SK-N-SH (cell line): Measurements from ENCODE around the gene KLHDC3. TPM values are rescaled to one million over a fixed set of nuclear protein-coding genes. Genes with fewer than 3 reads are reported as not detected.

Experiments used
- CTCF ChIA-PET: fragments of 300-600, 350-600 bp; formaldehyde crosslinking; extraction: SDS; loops from one replicate; lab custom pipeline; 2021; lab: Yijun Ruan, JAX
- POLR2A ChIA-PET: fragments of 350-600 bp; sonication (Branson Sonifier 250); formaldehyde crosslinking; extraction: SDS; loops from one replicate; lab custom pipeline; 2020; ENCODE audit warnings: antibody characterized with exemption, inconsistent platforms; lab: Yijun Ruan, JAX
- DNase-seq: peaks from one replicate; pipeline ENCODE4 v3.0.0; 2012
- H2AFZ ChIP-seq: fragments of 200-600 bp; sonication (generic); 2 replicates; pipeline ENCODE4 v1.8.1; 2016; ENCODE audit warnings: antibody characterized with exemption, mild to moderate bottlenecking, low read depth
- H3F3A ChIP-seq: fragments of 200-600 bp; sonication (generic); replicated peaks from 2 replicates; pipeline ENCODE3; 2016; ENCODE audit warnings: antibody characterized with exemption, mild to moderate bottlenecking; ENCODE audit not compliant: insufficient read depth
- H3K27ac ChIP-seq, 2 experiments: fragments of 200-500 bp in 1 of 2; fragments of 200-600 bp in 1 of 2; sonication (Bioruptor generic) in 1 of 2; sonication (generic), shearing (Covaris generic) in 1 of 2; 2 replicates each; pipeline versions ENCODE4 v1.5.1 to v1.6.1; 2014 to 2016; ENCODE audit warnings: low read depth in 2 of 2, inconsistent platforms in 1 of 2, low read length in 1 of 2, mild to moderate bottlenecking in 1 of 2, mixed read lengths in 1 of 2
- H3K27me3 ChIP-seq: fragments of 200-600 bp; sonication (generic), shearing (Covaris generic); 2 replicates; pipeline ENCODE4 v1.6.1; 2016; ENCODE audit warnings: mixed run types; ENCODE audit not compliant: insufficient read depth
- H3K36me3 ChIP-seq, 2 experiments: fragments of 200-500 bp in 1 of 2; fragments of 200-600 bp in 1 of 2; sonication (Bioruptor generic) in 1 of 2; sonication (generic) in 1 of 2; replicated peaks in 1 of 2; 2 replicates each; pipeline versions ENCODE3 to v1.5.1; 2014 to 2016; ENCODE audit warnings: low read length in 1 of 2, mild to moderate bottlenecking in 1 of 2; ENCODE audit not compliant: insufficient read depth in 2 of 2, control insufficient read depth in 1 of 2
- H3K4me1 ChIP-seq, 2 experiments: fragments of 200-500 bp in 1 of 2; fragments of 200-600 bp in 1 of 2; sonication (Bioruptor generic) in 1 of 2; sonication (generic), shearing (Covaris generic) in 1 of 2; 2 replicates each; pipeline versions ENCODE4 v1.5.1 to v1.6.1; 2014 to 2016; ENCODE audit warnings: low read depth in 1 of 2, low read length in 1 of 2, mixed run types in 1 of 2; ENCODE audit not compliant: insufficient read depth in 2 of 2, control insufficient read depth in 1 of 2
- H3K4me2 ChIP-seq: fragments of 200-600 bp; sonication (generic), shearing (Covaris generic); 2 replicates; pipeline ENCODE4 v1.6.1; 2017; ENCODE audit warnings: mixed run types
- H3K4me3 ChIP-seq, 2 experiments: fragments of 200-500 bp in 1 of 2; fragments of 200-600 bp in 1 of 2; sonication (Bioruptor generic) in 1 of 2; sonication (generic), shearing (Covaris generic) in 1 of 2; 2 replicates each; pipeline versions ENCODE4 v1.5.1 to v1.8.1; 2014 to 2016; ENCODE audit warnings: low read depth in 2 of 2, inconsistent platforms in 1 of 2, low read length in 1 of 2, mild to moderate bottlenecking in 1 of 2, mixed read lengths in 1 of 2, moderate library complexity in 1 of 2
- H3K79me2 ChIP-seq: fragments of 200-600 bp; sonication (generic); 2 replicates; pipeline ENCODE4 v1.8.1; 2017; ENCODE audit warnings: mild to moderate bottlenecking; ENCODE audit not compliant: insufficient read depth
- H3K9ac ChIP-seq: fragments of 200-600 bp; sonication (generic); 2 replicates; pipeline ENCODE4 v1.6.1; 2017; ENCODE audit warnings: mixed run types
- H3K9me2 ChIP-seq: fragments of 200-600 bp; sonication (generic); 2 replicates; pipeline ENCODE4 v1.6.1; 2017; ENCODE audit warnings: mixed run types
- H3K9me3 ChIP-seq: fragments of 200-600 bp; sonication (generic); 2 replicates; pipeline ENCODE4 v1.6.1; 2017; ENCODE audit warnings: mixed run types, mild to moderate bottlenecking, moderate library complexity
- H4K20me1 ChIP-seq: fragments of 200-600 bp; sonication (generic); 2 replicates; pipeline ENCODE4 v1.6.1; 2017; ENCODE audit warnings: mild to moderate bottlenecking, mixed run types; ENCODE audit not compliant: insufficient read depth
- CHD2 ChIP-seq: fragments of 150-350 bp; IDR thresholded peaks from 2 replicates; pipeline ENCODE4 v1.6.1; 2018; ENCODE audit warnings: low read length; ENCODE audit not compliant: partially characterized antibody
- FOXM1 ChIP-seq: IDR thresholded peaks from 2 replicates; pipeline ENCODE4 v1.4.0; 2012; ENCODE audit warnings: low read depth, mild to moderate bottlenecking
- GABPA ChIP-seq: IDR thresholded peaks from 2 replicates; pipeline ENCODE4 v1.4.0; 2012; ENCODE audit warnings: low read depth, mild to moderate bottlenecking
- GATA2 ChIP-seq: sonication (generic); formaldehyde crosslinking; IDR thresholded peaks from 2 replicates; pipeline ENCODE4 v1.5.0; 2020; ENCODE audit warnings: mild to moderate bottlenecking, missing genetic modification reagents
- JUND ChIP-seq: IDR thresholded peaks from 2 replicates; pipeline ENCODE4 v1.4.0; 2012
- MAX ChIP-seq: IDR thresholded peaks from 2 replicates; pipeline ENCODE4 v1.4.0; 2012; ENCODE audit warnings: low read depth
- MEF2A ChIP-seq: IDR thresholded peaks from 2 replicates; pipeline ENCODE4 v1.4.0; 2012; ENCODE audit warnings: low read depth, borderline replicate concordance
- NRF1 ChIP-seq: IDR thresholded peaks from 2 replicates; pipeline ENCODE4 v1.6.1; 2012; ENCODE audit warnings: low read depth, mild to moderate bottlenecking, low read length
- PBX3 ChIP-seq: IDR thresholded peaks from 2 replicates; pipeline ENCODE4; 2012
- RCOR1 ChIP-seq: fragments of 150-350 bp; IDR thresholded peaks from 2 replicates; pipeline ENCODE4 v1.6.1; 2017; ENCODE audit warnings: antibody characterized with exemption, low read length
- SIN3A ChIP-seq: IDR thresholded peaks from 2 replicates; pipeline ENCODE4 v1.6.1; 2012; ENCODE audit warnings: low read depth, mild to moderate bottlenecking, low read length, moderate library complexity, borderline replicate concordance
- SMC3 ChIP-seq: IDR thresholded peaks from 2 replicates; pipeline ENCODE4 v1.6.1; 2012; ENCODE audit warnings: low read depth, low read length, improper control_type of control experiment
- TCF12 ChIP-seq: IDR thresholded peaks from 2 replicates; pipeline ENCODE4 v1.4.0; 2012
- TEAD4 ChIP-seq: IDR thresholded peaks from 2 replicates; pipeline ENCODE4 v1.4.0; 2012; ENCODE audit warnings: mild to moderate bottlenecking, borderline replicate concordance; ENCODE audit not compliant: insufficient read depth
- YY1 ChIP-seq: IDR thresholded peaks from 2 replicates; pipeline ENCODE4 v1.4.0; 2012; ENCODE audit warnings: low read depth, mild to moderate bottlenecking
- whole genome bisulfite sequencing: methylation state at CpG from one replicate; pipeline ENCODE4 v1.1.6; 2017; ENCODE audit warnings: low lambda C conversion rate; 5-methylcytosine and 5-hydroxymethylcytosine counted together
- polyA plus RNA-seq, 3 experiments: library from polyadenylated mRNA; depleted of rRNA; stranded (reverse); fragments of >200 nt; gene quantifications; 2 replicates each; pipeline ENCODE4 v1.2.3, GENCODE V29; 2012
- TF ChIP-seq, protein P1 (sequence below): fragments of 150-350 bp; IDR thresholded peaks from 2 replicates; pipeline ENCODE4 v1.6.1; 2016; ENCODE audit warnings: mild to moderate bottlenecking, low read depth, low read length
- TF ChIP-seq, protein P2 (sequence below): IDR thresholded peaks from 2 replicates; pipeline ENCODE4 v1.4.0; 2012; ENCODE audit warnings: low read depth, borderline replicate concordance
- TF ChIP-seq, protein P3 (sequence below): IDR thresholded peaks from 2 replicates; pipeline ENCODE4 v1.4.0; 2012; ENCODE audit warnings: low read depth, borderline replicate concordance
- TF ChIP-seq, protein P4 (sequence below): IDR thresholded peaks from 2 replicates; pipeline ENCODE4 v1.6.1; 2012; ENCODE audit warnings: mild to moderate bottlenecking, low read depth, low read length, moderate library complexity

KLHDC3 gene
- polyA plus RNA-seq, 1 of the 3 experiments (the other 2 are of a cell fraction): 74.1 TPM

GRCh38 chr6:43037197-43037596 is 23.1 kb downstream of the KLHDC3 start:
- Histone ChIP-seq H3K79me2 (no peaks in the 10 kb centered on the region), H3K27me3 (no peaks in the 10 kb centered on the region), H3K4me2 (no peak overlapping the region), H2AFZ (no peak overlapping the region), H3K9ac (no peak overlapping the region), H3K27ac (no peak overlapping the region), H3K36me3 (peaks cover 25 to 49% of the 10 kb centered on the region in 2 experiments), H3F3A (peaks cover 19% of the 10 kb centered on the region), H3K9me2 (no peaks in the 10 kb centered on the region), H3K4me3 (no peak overlapping the region), H4K20me1 (no peaks in the 10 kb centered on the region), H3K9me3 (no peaks in the 10 kb centered on the region), H3K4me1 (no peaks in the 10 kb centered on the region)
- TF ChIP-seq SIN3A (no peak), MAX (no peak), JUND (no peak), MEF2A (no peak), TCF12 (no peak), RCOR1 (no peak), TEAD4 (no peak), FOXM1 (no peak), PBX3 (no peak), GATA2 (CRISPR knock-in tag) (no peak), YY1 (no peak), GABPA (no peak), SMC3 (no peak), NRF1 (no peak), CHD2 (no peak)
- TF ChIP-seq, protein P1, sequence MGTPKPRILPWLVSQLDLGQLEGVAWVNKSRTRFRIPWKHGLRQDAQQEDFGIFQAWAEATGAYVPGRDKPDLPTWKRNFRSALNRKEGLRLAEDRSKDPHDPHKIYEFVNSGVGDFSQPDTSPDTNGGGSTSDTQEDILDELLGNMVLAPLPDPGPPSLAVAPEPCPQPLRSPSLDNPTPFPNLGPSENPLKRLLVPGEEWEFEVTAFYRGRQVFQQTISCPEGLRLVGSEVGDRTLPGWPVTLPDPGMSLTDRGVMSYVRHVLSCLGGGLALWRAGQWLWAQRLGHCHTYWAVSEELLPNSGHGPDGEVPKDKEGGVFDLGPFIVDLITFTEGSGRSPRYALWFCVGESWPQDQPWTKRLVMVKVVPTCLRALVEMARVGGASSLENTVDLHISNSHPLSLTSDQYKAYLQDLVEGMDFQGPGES: no peak
- TF ChIP-seq, protein P2, sequence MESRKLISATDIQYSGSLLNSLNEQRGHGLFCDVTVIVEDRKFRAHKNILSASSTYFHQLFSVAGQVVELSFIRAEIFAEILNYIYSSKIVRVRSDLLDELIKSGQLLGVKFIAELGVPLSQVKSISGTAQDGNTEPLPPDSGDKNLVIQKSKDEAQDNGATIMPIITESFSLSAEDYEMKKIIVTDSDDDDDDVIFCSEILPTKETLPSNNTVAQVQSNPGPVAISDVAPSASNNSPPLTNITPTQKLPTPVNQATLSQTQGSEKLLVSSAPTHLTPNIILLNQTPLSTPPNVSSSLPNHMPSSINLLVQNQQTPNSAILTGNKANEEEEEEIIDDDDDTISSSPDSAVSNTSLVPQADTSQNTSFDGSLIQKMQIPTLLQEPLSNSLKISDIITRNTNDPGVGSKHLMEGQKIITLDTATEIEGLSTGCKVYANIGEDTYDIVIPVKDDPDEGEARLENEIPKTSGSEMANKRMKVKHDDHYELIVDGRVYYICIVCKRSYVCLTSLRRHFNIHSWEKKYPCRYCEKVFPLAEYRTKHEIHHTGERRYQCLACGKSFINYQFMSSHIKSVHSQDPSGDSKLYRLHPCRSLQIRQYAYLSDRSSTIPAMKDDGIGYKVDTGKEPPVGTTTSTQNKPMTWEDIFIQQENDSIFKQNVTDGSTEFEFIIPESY: no peak
- TF ChIP-seq, protein P3, sequence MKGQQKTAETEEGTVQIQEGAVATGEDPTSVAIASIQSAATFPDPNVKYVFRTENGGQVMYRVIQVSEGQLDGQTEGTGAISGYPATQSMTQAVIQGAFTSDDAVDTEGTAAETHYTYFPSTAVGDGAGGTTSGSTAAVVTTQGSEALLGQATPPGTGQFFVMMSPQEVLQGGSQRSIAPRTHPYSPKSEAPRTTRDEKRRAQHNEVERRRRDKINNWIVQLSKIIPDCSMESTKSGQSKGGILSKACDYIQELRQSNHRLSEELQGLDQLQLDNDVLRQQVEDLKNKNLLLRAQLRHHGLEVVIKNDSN: no peak
- TF ChIP-seq, protein P4, sequence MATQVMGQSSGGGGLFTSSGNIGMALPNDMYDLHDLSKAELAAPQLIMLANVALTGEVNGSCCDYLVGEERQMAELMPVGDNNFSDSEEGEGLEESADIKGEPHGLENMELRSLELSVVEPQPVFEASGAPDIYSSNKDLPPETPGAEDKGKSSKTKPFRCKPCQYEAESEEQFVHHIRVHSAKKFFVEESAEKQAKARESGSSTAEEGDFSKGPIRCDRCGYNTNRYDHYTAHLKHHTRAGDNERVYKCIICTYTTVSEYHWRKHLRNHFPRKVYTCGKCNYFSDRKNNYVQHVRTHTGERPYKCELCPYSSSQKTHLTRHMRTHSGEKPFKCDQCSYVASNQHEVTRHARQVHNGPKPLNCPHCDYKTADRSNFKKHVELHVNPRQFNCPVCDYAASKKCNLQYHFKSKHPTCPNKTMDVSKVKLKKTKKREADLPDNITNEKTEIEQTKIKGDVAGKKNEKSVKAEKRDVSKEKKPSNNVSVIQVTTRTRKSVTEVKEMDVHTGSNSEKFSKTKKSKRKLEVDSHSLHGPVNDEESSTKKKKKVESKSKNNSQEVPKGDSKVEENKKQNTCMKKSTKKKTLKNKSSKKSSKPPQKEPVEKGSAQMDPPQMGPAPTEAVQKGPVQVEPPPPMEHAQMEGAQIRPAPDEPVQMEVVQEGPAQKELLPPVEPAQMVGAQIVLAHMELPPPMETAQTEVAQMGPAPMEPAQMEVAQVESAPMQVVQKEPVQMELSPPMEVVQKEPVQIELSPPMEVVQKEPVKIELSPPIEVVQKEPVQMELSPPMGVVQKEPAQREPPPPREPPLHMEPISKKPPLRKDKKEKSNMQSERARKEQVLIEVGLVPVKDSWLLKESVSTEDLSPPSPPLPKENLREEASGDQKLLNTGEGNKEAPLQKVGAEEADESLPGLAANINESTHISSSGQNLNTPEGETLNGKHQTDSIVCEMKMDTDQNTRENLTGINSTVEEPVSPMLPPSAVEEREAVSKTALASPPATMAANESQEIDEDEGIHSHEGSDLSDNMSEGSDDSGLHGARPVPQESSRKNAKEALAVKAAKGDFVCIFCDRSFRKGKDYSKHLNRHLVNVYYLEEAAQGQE: no peak
- CTCF ChIA-PET: interaction anchor here (0.9 kb wide), 1 partner anchor 106 kb away, joined by 3 read pairs; no protein-coding TSS in a partner anchor
- no peak for DNase-seq
- WGBS: 82% methylated on average over 5 of the region's 5 CpGs
- POLR2A ChIA-PET: interaction anchor here (2.0 kb wide), 1 partner anchor 108 kb away, joined by 4 read pairs; the partner anchor contains the start of gene CNPY3
